ENCODE measurements around the gene C3orf18. TPM values are rescaled to one million over a fixed set of nuclear protein-coding genes. Genes with fewer than 3 reads are reported as not detected.

C3orf18 gene
- total RNA-seq, 1 experiment from 2014 or later = 5.0 TPM

DNA sequence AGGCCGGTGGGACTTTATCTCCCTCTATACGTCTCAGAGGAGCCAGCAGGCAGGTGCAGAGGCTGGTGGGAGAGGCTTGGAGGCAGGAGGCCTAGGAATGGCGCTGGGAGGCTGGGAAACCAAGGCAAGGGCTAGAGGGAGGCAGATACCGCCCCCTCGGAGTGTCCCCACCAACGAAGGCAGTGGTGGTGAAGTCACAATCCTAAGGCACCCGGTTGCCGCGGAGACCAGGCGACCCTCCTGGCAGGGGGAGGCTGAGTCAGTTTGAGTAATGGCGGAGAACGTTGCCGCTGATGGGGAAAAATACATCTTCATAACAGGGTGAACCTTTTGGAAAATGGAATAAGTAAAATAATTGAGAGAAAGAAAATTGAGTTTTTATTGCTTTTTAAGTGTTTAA is 34.2 kb downstream of the C3orf18 start:
- TF ChIP-seq POLR2AphosphoS5 (IDR thresholded peaks at IDR 0.05; ENCODE audit: low read depth, low read length) = no peak
- no peak overlapping the region for H3K27ac ChIP-seq (ENCODE audit: low read length)
- in situ Hi-C loops (cut with HindIII; ENCODE audit: low pct_unique_long_range_greater_than_20kb, low sequenced_read_pairs) = no loop called here
- H3K4me3 ChIP-seq (ENCODE audit: low read depth in 2 of 2, low read length in 2 of 2) = no peak overlapping the region
- H3K27me3 ChIP-seq (ENCODE audit: control insufficient read depth, insufficient read depth, low read length) = no peaks in the 10 kb centered on the region
- intact Hi-C loops (cut with micrococcal nuclease; ENCODE audit: unreplicated experiment) = no loop called here
- POLR2A ChIA-PET = no interaction called here
- DNase-seq (ENCODE audit: low read depth, low spot score) (no peak), ATAC-seq (no peak)
- H3K9me3 ChIP-seq (ENCODE audit: control insufficient read depth, insufficient read depth, low read depth, low read length) = no peaks in the 10 kb centered on the region
- CTCF ChIA-PET = no interaction called here
- BruUV-seq (replicated peaks) = no TSS peak
- H3K36me3 ChIP-seq (ENCODE audit: control insufficient read depth, insufficient read depth, low read length) = no peaks in the 10 kb centered on the region
- no peaks in the 10 kb centered on the region for H3K4me1 ChIP-seq (ENCODE audit: control insufficient read depth, insufficient read depth, low read length)

DNA sequence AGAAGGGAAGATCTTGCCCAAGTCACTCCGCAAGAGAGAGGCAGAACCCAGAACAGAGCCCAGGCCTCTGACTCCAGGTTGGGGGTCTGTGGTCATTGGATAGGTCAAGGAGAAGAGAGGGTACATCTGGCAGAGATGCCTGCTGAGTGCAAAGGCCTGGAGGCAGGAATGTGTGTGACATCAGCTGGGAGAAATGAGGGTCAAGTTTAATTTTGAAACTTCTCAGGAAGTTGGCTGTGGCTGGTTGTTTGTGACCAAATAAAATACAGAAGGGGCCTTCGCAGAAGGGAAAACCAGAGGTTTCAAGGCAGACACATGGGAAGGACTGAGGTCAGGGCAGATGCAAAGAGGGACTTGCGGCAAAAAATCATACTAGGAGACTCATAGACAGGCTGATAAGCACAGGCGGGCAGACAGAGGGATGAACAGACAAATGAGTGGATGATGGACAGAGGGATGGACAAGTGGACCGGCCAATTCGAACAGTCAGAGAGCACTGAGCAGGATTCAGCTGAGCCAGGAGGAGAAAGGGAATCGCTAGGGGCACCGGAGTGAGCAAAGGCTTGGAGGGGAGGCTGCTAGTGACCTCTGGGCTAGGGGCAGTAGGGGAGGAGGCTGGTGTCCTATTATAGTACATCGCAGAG is 35.4 kb downstream of the C3orf18 start:
- TF ChIP-seq, protein P1, sequence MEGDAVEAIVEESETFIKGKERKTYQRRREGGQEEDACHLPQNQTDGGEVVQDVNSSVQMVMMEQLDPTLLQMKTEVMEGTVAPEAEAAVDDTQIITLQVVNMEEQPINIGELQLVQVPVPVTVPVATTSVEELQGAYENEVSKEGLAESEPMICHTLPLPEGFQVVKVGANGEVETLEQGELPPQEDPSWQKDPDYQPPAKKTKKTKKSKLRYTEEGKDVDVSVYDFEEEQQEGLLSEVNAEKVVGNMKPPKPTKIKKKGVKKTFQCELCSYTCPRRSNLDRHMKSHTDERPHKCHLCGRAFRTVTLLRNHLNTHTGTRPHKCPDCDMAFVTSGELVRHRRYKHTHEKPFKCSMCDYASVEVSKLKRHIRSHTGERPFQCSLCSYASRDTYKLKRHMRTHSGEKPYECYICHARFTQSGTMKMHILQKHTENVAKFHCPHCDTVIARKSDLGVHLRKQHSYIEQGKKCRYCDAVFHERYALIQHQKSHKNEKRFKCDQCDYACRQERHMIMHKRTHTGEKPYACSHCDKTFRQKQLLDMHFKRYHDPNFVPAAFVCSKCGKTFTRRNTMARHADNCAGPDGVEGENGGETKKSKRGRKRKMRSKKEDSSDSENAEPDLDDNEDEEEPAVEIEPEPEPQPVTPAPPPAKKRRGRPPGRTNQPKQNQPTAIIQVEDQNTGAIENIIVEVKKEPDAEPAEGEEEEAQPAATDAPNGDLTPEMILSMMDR (IDR thresholded peaks at IDR 0.05) = no peak
- TF ChIP-seq, protein P2, sequence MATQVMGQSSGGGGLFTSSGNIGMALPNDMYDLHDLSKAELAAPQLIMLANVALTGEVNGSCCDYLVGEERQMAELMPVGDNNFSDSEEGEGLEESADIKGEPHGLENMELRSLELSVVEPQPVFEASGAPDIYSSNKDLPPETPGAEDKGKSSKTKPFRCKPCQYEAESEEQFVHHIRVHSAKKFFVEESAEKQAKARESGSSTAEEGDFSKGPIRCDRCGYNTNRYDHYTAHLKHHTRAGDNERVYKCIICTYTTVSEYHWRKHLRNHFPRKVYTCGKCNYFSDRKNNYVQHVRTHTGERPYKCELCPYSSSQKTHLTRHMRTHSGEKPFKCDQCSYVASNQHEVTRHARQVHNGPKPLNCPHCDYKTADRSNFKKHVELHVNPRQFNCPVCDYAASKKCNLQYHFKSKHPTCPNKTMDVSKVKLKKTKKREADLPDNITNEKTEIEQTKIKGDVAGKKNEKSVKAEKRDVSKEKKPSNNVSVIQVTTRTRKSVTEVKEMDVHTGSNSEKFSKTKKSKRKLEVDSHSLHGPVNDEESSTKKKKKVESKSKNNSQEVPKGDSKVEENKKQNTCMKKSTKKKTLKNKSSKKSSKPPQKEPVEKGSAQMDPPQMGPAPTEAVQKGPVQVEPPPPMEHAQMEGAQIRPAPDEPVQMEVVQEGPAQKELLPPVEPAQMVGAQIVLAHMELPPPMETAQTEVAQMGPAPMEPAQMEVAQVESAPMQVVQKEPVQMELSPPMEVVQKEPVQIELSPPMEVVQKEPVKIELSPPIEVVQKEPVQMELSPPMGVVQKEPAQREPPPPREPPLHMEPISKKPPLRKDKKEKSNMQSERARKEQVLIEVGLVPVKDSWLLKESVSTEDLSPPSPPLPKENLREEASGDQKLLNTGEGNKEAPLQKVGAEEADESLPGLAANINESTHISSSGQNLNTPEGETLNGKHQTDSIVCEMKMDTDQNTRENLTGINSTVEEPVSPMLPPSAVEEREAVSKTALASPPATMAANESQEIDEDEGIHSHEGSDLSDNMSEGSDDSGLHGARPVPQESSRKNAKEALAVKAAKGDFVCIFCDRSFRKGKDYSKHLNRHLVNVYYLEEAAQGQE (IDR thresholded peaks at IDR 0.05; ENCODE audit: insufficient read depth in 1 of 2, low read depth in 2 of 2, low read length in 1 of 2) = no peak
- no peak for TF ChIP-seq SIN3A (IDR thresholded peaks at IDR 0.05; ENCODE audit: borderline replicate concordance, insufficient read depth, low read depth, low read length)
- TF ChIP-seq POLR2AphosphoS5 (IDR thresholded peaks at IDR 0.05; ENCODE audit: low read depth, low read length) = no peak
- TF ChIP-seq TCF7L2 (IDR thresholded peaks at IDR 0.05; ENCODE audit: low read depth, low read length) = no peak
- no TSS peak for BruUV-seq (replicated peaks)
- H3K9me3 ChIP-seq (ENCODE audit: control insufficient read depth, insufficient read depth, low read depth, low read length) = no peaks in the 10 kb centered on the region
- no peaks in the 10 kb centered on the region for H3K36me3 ChIP-seq (ENCODE audit: control insufficient read depth, insufficient read depth, low read length)
- ChIA-PET CTCF (interaction anchor here (0.7 kb wide), 1 partner anchor 10 kb away, joined by 3 read pairs; no protein-coding TSS in a partner anchor), POLR2A (no interaction called here)
- DNase-seq (ENCODE audit: low read depth, low spot score) = no peak
- H3K4me1 ChIP-seq (ENCODE audit: control insufficient read depth, insufficient read depth, low read length) = no peaks in the 10 kb centered on the region
- H3K27ac ChIP-seq (ENCODE audit: low read length) = no peak overlapping the region
- ATAC-seq = no peak
- intact Hi-C loops (cut with micrococcal nuclease; ENCODE audit: unreplicated experiment) (no loop called here), in situ Hi-C loops (cut with HindIII; ENCODE audit: low pct_unique_long_range_greater_than_20kb, low sequenced_read_pairs) (no loop called here)
- H3K4me3 ChIP-seq (ENCODE audit: low read depth in 2 of 2, low read length in 2 of 2) = no peak overlapping the region
- no peaks in the 10 kb centered on the region for H3K27me3 ChIP-seq (ENCODE audit: control insufficient read depth, insufficient read depth, low read length)

DNA sequence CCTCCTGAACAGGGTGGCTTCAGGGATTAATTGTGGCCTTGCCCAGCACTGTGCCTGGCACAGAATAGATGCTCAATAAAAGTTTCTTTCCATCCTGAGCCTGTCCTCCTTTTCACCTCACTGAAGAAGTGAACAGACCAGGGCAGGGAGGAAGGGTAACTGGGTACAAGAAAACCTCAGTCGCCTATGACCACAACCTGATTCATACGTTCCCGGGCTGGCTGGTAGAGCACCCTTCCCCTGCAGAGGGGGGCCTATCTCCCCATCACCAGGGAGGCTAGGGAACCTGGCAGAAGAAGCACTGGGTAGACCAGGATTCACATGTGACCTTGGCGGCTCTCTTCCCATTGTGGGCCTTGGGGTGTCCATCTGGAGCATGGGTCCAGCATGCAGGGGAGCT is 36.3 kb downstream of the C3orf18 start:
- Histone ChIP-seq H3K27ac (ENCODE audit: low read length) (no peak overlapping the region), H3K4me1 (ENCODE audit: control insufficient read depth, insufficient read depth, low read length) (no peaks in the 10 kb centered on the region), H3K27me3 (ENCODE audit: control insufficient read depth, insufficient read depth, low read length) (no peaks in the 10 kb centered on the region), H3K4me3 (ENCODE audit: low read depth in 2 of 2, low read length in 2 of 2) (no peak overlapping the region), H3K9me3 (ENCODE audit: control insufficient read depth, insufficient read depth, low read depth, low read length) (no peaks in the 10 kb centered on the region), H3K36me3 (ENCODE audit: control insufficient read depth, insufficient read depth, low read length) (no peaks in the 10 kb centered on the region)
- BruUV-seq (replicated peaks) = no TSS peak
- TF ChIP-seq POLR2AphosphoS5 (IDR thresholded peaks at IDR 0.05; ENCODE audit: low read depth, low read length) (no peak), SIN3A (IDR thresholded peaks at IDR 0.05; ENCODE audit: borderline replicate concordance, insufficient read depth, low read depth, low read length) (no peak), TCF7L2 (IDR thresholded peaks at IDR 0.05; ENCODE audit: low read depth, low read length) (no peak)
- TF ChIP-seq, protein P1 (IDR thresholded peaks at IDR 0.05) = no peak
- TF ChIP-seq, protein P2 (IDR thresholded peaks at IDR 0.05; ENCODE audit: insufficient read depth in 1 of 2, low read depth in 2 of 2, low read length in 1 of 2) = no peak
- POLR2A ChIA-PET = no interaction called here
- DNase-seq (ENCODE audit: low read depth, low spot score) = no peak
- intact Hi-C loops (cut with micrococcal nuclease; ENCODE audit: unreplicated experiment) (no loop called here), in situ Hi-C loops (cut with HindIII; ENCODE audit: low pct_unique_long_range_greater_than_20kb, low sequenced_read_pairs) (no loop called here)
- ATAC-seq = no peak
- CTCF ChIA-PET = no interaction called here

Measured in Panc1 (cell line).